HFFc6 (cell line): ENCODE results near the gene CCSAP. TPM values are rescaled to one million over a fixed set of nuclear protein-coding genes. Genes with fewer than 3 reads are reported as not detected.

Experiments used
- DNase-seq: peaks from one replicate; pipeline ENCODE4 v3.0.0-alpha.2; 2018
- H3K27ac Mint-ChIP-seq: 2 replicates; pipeline ENCODE4 v1.8.0; 2020; ENCODE audit warnings: mild to moderate bottlenecking, mixed read lengths
- H3K27me3 Mint-ChIP-seq: 2 replicates; pipeline ENCODE4 v1.8.0; 2021; ENCODE audit warnings: mild to moderate bottlenecking, moderate library complexity, mixed read lengths; ENCODE audit not compliant: insufficient read depth
- H3K36me3 Mint-ChIP-seq: 2 replicates; pipeline ENCODE4 v1.8.0; 2021; ENCODE audit warnings: low read depth, mixed read lengths
- H3K4me1 Mint-ChIP-seq: 2 replicates; pipeline ENCODE4 v1.8.0; 2020; ENCODE audit warnings: low read depth, mixed read lengths
- H3K4me3 Mint-ChIP-seq: 2 replicates; pipeline ENCODE4 v1.8.0; 2020; ENCODE audit warnings: mild to moderate bottlenecking, moderate library complexity, mixed read lengths
- H3K9me3 Mint-ChIP-seq: 2 replicates; pipeline ENCODE4 v1.8.0; 2020; ENCODE audit warnings: mild to moderate bottlenecking, mixed read lengths
- total RNA-seq, 6 experiments: library from RNA; stranded (reverse); fragmentation: NEBNext Ultra II Directional; extraction: Animal tissue kit (Norgen Biotek cat#: 25700); gene quantifications; 2 replicates in 1 of 6; 3 replicates in 5 of 6; pipeline ENCODE4 v1.2.3, GENCODE V29; 2021
- TF ChIP-seq, protein P1 (sequence below): fragments of 200-600 bp; sonication (generic); IDR thresholded peaks from 2 replicates; pipeline ENCODE4 v1.5.0; 2021; ENCODE audit warnings: antibody characterized with exemption, mild to moderate bottlenecking

Gene CCSAP
- total RNA-seq, 6 experiments from 2014 or later, result 4.6 to 6.4 (median 5.7) TPM

DNA sequence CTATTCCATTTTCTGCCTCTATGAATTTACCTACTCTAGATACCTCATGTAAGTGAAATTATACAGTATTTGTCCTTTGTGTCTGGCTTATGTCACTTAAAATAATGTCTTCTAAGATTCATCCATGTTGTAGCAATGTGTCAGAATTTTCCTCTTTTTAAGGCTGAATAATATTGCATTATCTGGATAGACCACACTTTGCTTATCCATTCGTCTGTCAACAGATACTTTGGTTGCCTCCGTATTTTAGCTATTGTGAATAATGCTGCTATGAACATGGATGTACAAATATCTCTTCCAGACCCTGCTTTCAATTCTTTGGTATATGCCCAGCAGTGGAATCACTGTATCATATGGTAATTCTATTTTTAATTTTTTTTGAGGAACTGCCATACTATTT lies 10.1 kb upstream of the CCSAP start:
- Mint-ChIP-seq H3K27ac (no peak overlapping the region), H3K27me3 (peaks cover 16% of the 10 kb centered on the region), H3K4me3 (no peak overlapping the region), H3K36me3 (no peaks in the 10 kb centered on the region), H3K4me1 (no peaks in the 10 kb centered on the region; the same call in 1 of the 2 replicates), H3K9me3 (no peaks in the 10 kb centered on the region)
- TF ChIP-seq, protein P1, sequence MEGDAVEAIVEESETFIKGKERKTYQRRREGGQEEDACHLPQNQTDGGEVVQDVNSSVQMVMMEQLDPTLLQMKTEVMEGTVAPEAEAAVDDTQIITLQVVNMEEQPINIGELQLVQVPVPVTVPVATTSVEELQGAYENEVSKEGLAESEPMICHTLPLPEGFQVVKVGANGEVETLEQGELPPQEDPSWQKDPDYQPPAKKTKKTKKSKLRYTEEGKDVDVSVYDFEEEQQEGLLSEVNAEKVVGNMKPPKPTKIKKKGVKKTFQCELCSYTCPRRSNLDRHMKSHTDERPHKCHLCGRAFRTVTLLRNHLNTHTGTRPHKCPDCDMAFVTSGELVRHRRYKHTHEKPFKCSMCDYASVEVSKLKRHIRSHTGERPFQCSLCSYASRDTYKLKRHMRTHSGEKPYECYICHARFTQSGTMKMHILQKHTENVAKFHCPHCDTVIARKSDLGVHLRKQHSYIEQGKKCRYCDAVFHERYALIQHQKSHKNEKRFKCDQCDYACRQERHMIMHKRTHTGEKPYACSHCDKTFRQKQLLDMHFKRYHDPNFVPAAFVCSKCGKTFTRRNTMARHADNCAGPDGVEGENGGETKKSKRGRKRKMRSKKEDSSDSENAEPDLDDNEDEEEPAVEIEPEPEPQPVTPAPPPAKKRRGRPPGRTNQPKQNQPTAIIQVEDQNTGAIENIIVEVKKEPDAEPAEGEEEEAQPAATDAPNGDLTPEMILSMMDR, result no peak
- no peak for DNase-seq

DNA sequence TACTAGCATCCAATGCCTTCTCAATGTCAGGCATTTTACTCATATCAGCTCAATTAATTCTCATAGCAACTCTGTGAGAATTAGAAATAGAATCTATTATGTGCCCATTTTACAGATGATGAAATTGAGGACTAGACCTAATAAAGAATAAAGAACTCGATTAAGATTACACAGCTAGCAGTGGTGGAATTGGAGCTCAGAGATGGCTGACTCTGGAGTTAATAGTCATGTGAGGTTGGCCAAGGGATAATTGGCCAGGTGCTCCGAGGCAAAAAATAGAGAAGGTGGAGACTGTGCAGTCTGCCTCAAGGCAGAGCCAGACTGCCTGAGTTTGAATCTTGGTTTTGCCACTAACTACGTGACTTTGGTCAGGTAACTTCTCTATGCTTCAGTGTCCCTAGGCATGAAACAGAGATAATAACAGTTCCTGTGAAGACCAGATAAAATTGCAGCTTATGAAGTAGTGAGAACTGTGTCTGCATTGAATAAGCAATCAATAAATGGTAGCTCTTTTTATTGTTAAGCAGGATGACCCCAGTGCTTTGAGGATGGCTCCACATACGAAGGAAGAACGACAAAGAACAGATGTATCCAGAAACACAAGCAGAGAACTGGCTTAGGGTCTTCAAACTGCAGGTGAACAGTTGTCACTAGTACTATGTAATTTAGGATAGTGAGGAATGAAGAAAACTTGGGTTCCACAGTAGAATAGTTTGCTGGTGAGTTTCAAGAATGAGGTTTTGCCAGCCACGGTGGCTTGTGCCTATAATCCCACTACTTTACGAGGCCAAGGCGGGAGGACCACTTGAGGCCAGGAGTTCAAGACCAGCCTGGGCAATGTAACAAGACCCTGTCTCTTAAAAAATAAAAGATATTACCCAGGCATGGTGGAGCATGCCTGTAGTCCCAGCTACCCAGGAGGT lies 6.9 kb upstream of the CCSAP start:
- H3K4me3 Mint-ChIP-seq, result no peak overlapping the region
- peaks cover 4% of the 10 kb centered on the region for H3K36me3 Mint-ChIP-seq
- H3K27ac Mint-ChIP-seq, result no peak overlapping the region
- peaks cover 8% of the 10 kb centered on the region for H3K4me1 Mint-ChIP-seq
- H3K9me3 Mint-ChIP-seq, result peaks cover 4% of the 10 kb centered on the region
- peaks cover 17% of the 10 kb centered on the region for H3K27me3 Mint-ChIP-seq
- TF ChIP-seq, protein P1, result no peak
- DNase-seq, result no peak

- H3K4me3 Mint-ChIP-seq, result no peak overlapping the region
- H3K27ac Mint-ChIP-seq, result no peak overlapping the region
- peaks cover 14% of the 10 kb centered on the region for H3K27me3 Mint-ChIP-seq
- H3K9me3 Mint-ChIP-seq, result peaks cover 4% of the 10 kb centered on the region
- TF ChIP-seq, protein P1, result no peak
- peaks cover 5% of the 10 kb centered on the region for H3K36me3 Mint-ChIP-seq
- no peak for DNase-seq
- H3K4me1 Mint-ChIP-seq, result peaks cover 16% of the 10 kb centered on the region
Observed at GRCh38 chr1:229347528-229347927, 4.7 kb upstream of the CCSAP start.

GRCh38 chr1:229344937-229345684 lies 2.3 kb upstream of the CCSAP start:
- Mint-ChIP-seq H3K27me3 (peaks cover 7% of the 10 kb centered on the region), H3K4me3 (peak overlapping the region; percentile 35; the same call in 1 of the 2 replicates), H3K27ac (no peak overlapping the region), H3K4me1 (peaks cover 30% of the 10 kb centered on the region), H3K9me3 (peaks cover 4% of the 10 kb centered on the region), H3K36me3 (peaks cover 5% of the 10 kb centered on the region)
- TF ChIP-seq, protein P1, result no peak
- DNase-seq, result peak; percentile 17

DNA sequence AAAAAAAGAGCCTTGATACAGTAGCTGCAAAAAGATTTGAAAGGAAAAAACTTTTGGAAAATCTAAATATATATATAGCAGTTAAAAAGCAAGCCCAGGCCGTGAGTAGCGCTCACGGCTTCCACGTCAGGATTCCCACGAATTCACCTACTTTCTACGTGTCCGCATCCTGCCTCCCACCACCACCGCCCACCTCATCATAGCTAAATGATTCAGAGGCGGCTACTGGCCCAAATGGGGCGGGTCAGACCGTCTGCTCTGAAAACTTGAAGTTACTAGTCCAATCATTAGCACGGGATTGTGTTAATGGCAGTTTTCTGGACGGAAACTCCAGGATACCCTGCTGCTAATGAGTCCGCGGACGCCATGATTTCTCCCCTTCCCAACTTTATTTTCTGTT lies 1.3 kb upstream of the CCSAP start:
- peaks cover 40% of the 10 kb centered on the region for H3K4me1 Mint-ChIP-seq
- H3K4me3 Mint-ChIP-seq, result peak overlapping the region; percentile 87
- DNase-seq, result no peak
- TF ChIP-seq, protein P1, result no peak
- no peak overlapping the region for H3K27ac Mint-ChIP-seq
- peaks cover 3% of the 10 kb centered on the region for H3K27me3 Mint-ChIP-seq
- peaks cover 5% of the 10 kb centered on the region for H3K36me3 Mint-ChIP-seq
- peaks cover 4% of the 10 kb centered on the region for H3K9me3 Mint-ChIP-seq
